ENCODE data around the gene SLC2A9.

- TF ChIP-seq POLR2A (IDR thresholded peaks at IDR 0.05), result no peak
- TF ChIP-seq, protein P1, sequence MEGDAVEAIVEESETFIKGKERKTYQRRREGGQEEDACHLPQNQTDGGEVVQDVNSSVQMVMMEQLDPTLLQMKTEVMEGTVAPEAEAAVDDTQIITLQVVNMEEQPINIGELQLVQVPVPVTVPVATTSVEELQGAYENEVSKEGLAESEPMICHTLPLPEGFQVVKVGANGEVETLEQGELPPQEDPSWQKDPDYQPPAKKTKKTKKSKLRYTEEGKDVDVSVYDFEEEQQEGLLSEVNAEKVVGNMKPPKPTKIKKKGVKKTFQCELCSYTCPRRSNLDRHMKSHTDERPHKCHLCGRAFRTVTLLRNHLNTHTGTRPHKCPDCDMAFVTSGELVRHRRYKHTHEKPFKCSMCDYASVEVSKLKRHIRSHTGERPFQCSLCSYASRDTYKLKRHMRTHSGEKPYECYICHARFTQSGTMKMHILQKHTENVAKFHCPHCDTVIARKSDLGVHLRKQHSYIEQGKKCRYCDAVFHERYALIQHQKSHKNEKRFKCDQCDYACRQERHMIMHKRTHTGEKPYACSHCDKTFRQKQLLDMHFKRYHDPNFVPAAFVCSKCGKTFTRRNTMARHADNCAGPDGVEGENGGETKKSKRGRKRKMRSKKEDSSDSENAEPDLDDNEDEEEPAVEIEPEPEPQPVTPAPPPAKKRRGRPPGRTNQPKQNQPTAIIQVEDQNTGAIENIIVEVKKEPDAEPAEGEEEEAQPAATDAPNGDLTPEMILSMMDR (IDR thresholded peaks at IDR 0.05), result peak; percentile 60 to 88 (median 80)
Measured at GRCh38 chr4:10063544-10064300, 42.4 kb upstream of the SLC2A9 start.
